Right ventricle myocardium superior (tissue), 1 donor: ENCODE data around the gene AKAP8. TPM values are rescaled to one million over a fixed set of nuclear protein-coding genes. Genes with fewer than 3 reads are reported as not detected.
"Not testable (repeated sequence)": the region's sequence is repeated elsewhere in the genome, so short reads cannot be mapped to it uniquely, and the experiment has no call there.

Experiments
- ATAC-seq: fragments of 200-7000 bp; cut with Tn5 transposase; one replicate; pipeline ENCODE4 v1.9.1; 2020; ENCODE audit warnings: mild to moderate bottlenecking; ENCODE audit not compliant: poor library complexity
- DNase-seq: peaks from one replicate; pipeline ENCODE4 v3.0.0-alpha.2; 2020
- intact Hi-C: fragments of 100-400 bp; cut with DNase I; formaldehyde crosslinking; loops from one replicate; pipeline ENCODE4 v1.11.2; 2022
- total RNA-seq: library from RNA; stranded (reverse); fragmentation: NEBNext Ultra II Directional; extraction: Animal tissue kit (Norgen Biotek cat#: 25700); gene quantifications from one replicate; pipeline ENCODE4 v1.2.1, GENCODE V29; 2021
- donor health status: DM: no; HTN: yes; CAD: no; lungs with severe emphysema.

The AKAP8 gene
- total RNA-seq, 1 donor from 2014 or later = 20.6 TPM

GRCh38 chr19:15358918-15359317 lies 20.7 kb downstream of the AKAP8 start:
- intact Hi-C loops = no loop called here
- ATAC-seq = no peak
- DNase-seq = no peak

GRCh38 chr19:15357906-15358305 lies 21.7 kb downstream of the AKAP8 start:
- DNase-seq = no peak
- intact Hi-C loops = no loop called here
- no peak for ATAC-seq

GRCh38 chr19:15354566-15355296 lies 24.9 kb downstream of the AKAP8 start:
- no peak for DNase-seq
- intact Hi-C loops = no loop called here
- ATAC-seq = peak; percentile 75

GRCh38 chr19:15353908-15354307 lies 25.7 kb downstream of the AKAP8 start:
- no peak for DNase-seq
- no peak for ATAC-seq
- intact Hi-C loops = no loop called here

GRCh38 chr19:15352535-15352934 lies 27.1 kb downstream of the AKAP8 start:
- DNase-seq, intact Hi-C loops, ATAC-seq: not testable (repeated sequence)

GRCh38 chr19:15341328-15341727 lies 38.3 kb downstream of the AKAP8 start:
- ATAC-seq, DNase-seq, intact Hi-C loops: not testable (repeated sequence)

- intact Hi-C loops = no loop called here
- ATAC-seq = no peak
- no peak for DNase-seq
These were observed 39.5 kb downstream of the AKAP8 start for GRCh38 chr19:15340086-15340485.

- ATAC-seq (no peak), DNase-seq (no peak)
- intact Hi-C loops = no loop called here
These were observed 42.4 kb downstream of the AKAP8 start for GRCh38 chr19:15337202-15337601.

GRCh38 chr19:15335992-15336391 lies 43.6 kb downstream of the AKAP8 start:
- DNase-seq, intact Hi-C loops: not testable (repeated sequence)
- ATAC-seq = peak; percentile 50

- intact Hi-C loops = loop anchor here (5.0 kb wide), 2 partner anchors 35 to 50 kb away; no protein-coding TSS in a partner anchor
- peak; percentile 85 for DNase-seq
- ATAC-seq = peak; percentile 79
These were observed 47.1 kb downstream of the AKAP8 start, which contains the start of gene BRD4 for GRCh38 chr19:15332311-15332996. Gene BRD4 (minus strand): TSS chr19:15332539. CDS start chr19:15273099, 59,440 bp downstream.

- ATAC-seq (peak; percentile 19), DNase-seq (peak; percentile 71)
- intact Hi-C loops = loop anchor here (5.0 kb wide), 2 partner anchors 36 to 49 kb away; no protein-coding TSS in a partner anchor
These were observed 47.9 kb downstream of the AKAP8 start for GRCh38 chr19:15331419-15332310.

GRCh38 chr19:15330801-15331418 lies 48.7 kb downstream of the AKAP8 start:
- DNase-seq (no peak), ATAC-seq (no peak)
- intact Hi-C loops = loop anchor here (5.0 kb wide), 2 partner anchors 36 to 49 kb away; no protein-coding TSS in a partner anchor

GRCh38 chr19:15328312-15328711 lies 51.3 kb downstream of the AKAP8 start:
- DNase-seq (no peak), ATAC-seq (no peak)
- intact Hi-C loops = loop anchor here (5.0 kb wide), 1 partner anchor 61 kb away; no protein-coding TSS in a partner anchor

- peak; percentile 63 for ATAC-seq
- intact Hi-C loops = loop anchor here (5.0 kb wide), 1 partner anchor 58 kb away; no protein-coding TSS in a partner anchor
- DNase-seq = peak; percentile 49
These were observed 54.6 kb downstream of the AKAP8 start for GRCh38 chr19:15324791-15325519.

- intact Hi-C loops = no loop called here
- DNase-seq = peak; percentile 74
- peak; percentile 42 for ATAC-seq
These were observed 55.9 kb downstream of the AKAP8 start for GRCh38 chr19:15323496-15324235.

- DNase-seq (no peak), ATAC-seq (no peak)
- intact Hi-C loops = no loop called here
These were observed 57.8 kb downstream of the AKAP8 start for GRCh38 chr19:15321739-15322138.

- DNase-seq = no peak
- no peak for ATAC-seq
- intact Hi-C loops = no loop called here
These were observed 59.5 kb downstream of the AKAP8 start for GRCh38 chr19:15320116-15320515.
